ENCODE measurements around the gene LIN37. TPM values are rescaled to one million over a fixed set of nuclear protein-coding genes. Genes with fewer than 3 reads are reported as not detected.

Gene LIN37
- total and polyA plus RNA-seq, 12 donors, result 6.0 to 137 (median 12.5) TPM

GRCh38 chr19:35713506-35713850 lies 34.9 kb upstream of the LIN37 start:
- H3K36me3 ChIP-seq (replicated peaks in 1 of 2), result no peaks in the 10 kb centered on the region
- TF ChIP-seq CTCF (IDR thresholded peaks at IDR 0.05), result no peak
- no peak for TF ChIP-seq POLR2A (IDR thresholded peaks at IDR 0.05)
- no peaks in the 10 kb centered on the region for H3K27me3 ChIP-seq
- DNase-seq, result no peak
- intact Hi-C loops (cut with DNase I), result loop anchor here in 1 of 2 donors (10.0 kb wide), 1 partner anchor 169 kb away; the partner anchor contains the start of gene TMEM147
- no peaks in the 10 kb centered on the region for H3K9me3 ChIP-seq (replicated peaks in 1 of 3)
- WGBS, 4 donors, result 77 to 86% (median 84%) methylated on average over 2 of the region's 2 CpGs
- H3K4me1 ChIP-seq (replicated peaks in 1 of 2), result peaks cover 10 to 11% of the 10 kb centered on the region in 2 donors
- no peak overlapping the region for H3K4me3 ChIP-seq
- no peak overlapping the region for H3K27ac ChIP-seq

GRCh38 chr19:35713904-35714495 lies 34.4 kb upstream of the LIN37 start:
- Histone ChIP-seq H3K4me1 (replicated peaks in 1 of 2) (peaks cover 14 to 15% of the 10 kb centered on the region in 2 donors), H3K4me3 (no peak overlapping the region), H3K27ac (no peak overlapping the region), H3K9me3 (replicated peaks in 1 of 3) (no peaks in the 10 kb centered on the region), H3K36me3 (replicated peaks in 1 of 2) (no peaks in the 10 kb centered on the region), H3K27me3 (no peaks in the 10 kb centered on the region)
- 78 to 83% (median 81%) methylated on average over 10 to 12 of the region's 12 CpGs for WGBS, 4 donors
- intact Hi-C loops (cut with DNase I), result loop anchor here in 1 of 2 donors (10.0 kb wide), 1 partner anchor 169 kb away; the partner anchor contains the start of gene TMEM147
- TF ChIP-seq CTCF (IDR thresholded peaks at IDR 0.05) (no peak), POLR2A (IDR thresholded peaks at IDR 0.05) (no peak)
- DNase-seq, result peak in 1 of 7 donors; percentile 5

- Histone ChIP-seq H3K4me1 (replicated peaks in 1 of 2) (peaks cover 21% of the 10 kb centered on the region in 2 donors), H3K27ac (no peak overlapping the region), H3K4me3 (no peak overlapping the region), H3K9me3 (replicated peaks in 1 of 3) (no peaks in the 10 kb centered on the region), H3K27me3 (no peaks in the 10 kb centered on the region), H3K36me3 (replicated peaks in 1 of 2) (peaks cover 0 to under 1% of the 10 kb centered on the region in 2 donors)
- 69 to 81% (median 78%) methylated on average over 10 to 14 of the region's 14 CpGs for WGBS, 4 donors
- no peak for TF ChIP-seq CTCF (IDR thresholded peaks at IDR 0.05)
- no peak for TF ChIP-seq POLR2A (IDR thresholded peaks at IDR 0.05)
- DNase-seq, result no peak
- intact Hi-C loops (cut with DNase I), result loop anchor here in 1 of 2 donors (10.0 kb wide), 1 partner anchor 170 kb away; the partner anchor contains the start of gene TMEM147
These were observed 33.6 kb upstream of the LIN37 start for GRCh38 chr19:35714601-35715354.

- Histone ChIP-seq H3K36me3 (replicated peaks in 1 of 2) (peaks cover 0 to 6% of the 10 kb centered on the region in 2 donors), H3K27me3 (no peaks in the 10 kb centered on the region), H3K27ac (no peak overlapping the region), H3K4me3 (peak overlapping the region in 1 of 4 donors; percentile 99), H3K9me3 (replicated peaks in 1 of 3) (no peaks in the 10 kb centered on the region), H3K4me1 (replicated peaks in 1 of 2) (peaks cover 21 to 26% of the 10 kb centered on the region in 2 donors)
- peak in 2 of 7 donors; percentile 8 to 25 for DNase-seq
- 81 to 87% (median 82%) methylated on average over 6 to 7 of the region's 7 CpGs; no CpG with 5 or more reads in 1 of the 4 donors for whole genome bisulfite sequencing, 4 donors
- intact Hi-C loops (cut with DNase I), result loop anchor here in 1 of 2 donors (10.0 kb wide), 1 partner anchor 171 kb away; the partner anchor contains the start of gene TMEM147
- no peak for TF ChIP-seq POLR2A (IDR thresholded peaks at IDR 0.05)
- TF ChIP-seq CTCF (IDR thresholded peaks at IDR 0.05), result no peak
These were observed 33.0 kb upstream of the LIN37 start for GRCh38 chr19:35715355-35715809.

All from adrenal gland (tissue), 12 donors.